Measurements from ENCODE around the gene SCIN. TPM values are rescaled to one million over a fixed set of nuclear protein-coding genes. Genes with fewer than 3 reads are reported as not detected.

SCIN gene
- polyA plus RNA-seq, 10 donors, result 0.28 to 1.4 (median 0.80) TPM

Other genes with a start within 250 kb of the SCIN start
- 1 to 10 TPM in 8 of 10 donors, under 1 TPM in 2; 0.69 to 6.8 (median 2.3) TPM for gene VWDE, start 166.9 kb upstream of the SCIN start, polyA plus RNA-seq (ENCODE audit: insufficient read length in 10 of 10)
- gene ARL4A, start 116.9 kb downstream of the SCIN start, polyA plus RNA-seq (ENCODE audit: insufficient read length in 10 of 10), result 10 to 100 TPM; 18.9 to 37.6 (median 27.3) TPM

All from muscle of back (tissue), 10 donors.